HepG2 (cell line): ENCODE data around the gene IGSF21. TPM values are rescaled to one million over a fixed set of nuclear protein-coding genes. Genes with fewer than 3 reads are reported as not detected.

ENCODE experiments used
- ATAC-seq: fragments of 200-7000 bp; cut with Tn5 transposase; 3 replicates; pipeline ENCODE4 v1.9.1; 2020; ENCODE audit warnings: mild to moderate bottlenecking, moderate library complexity
- BruUV-seq: library from RNA; stranded (reverse); fragments of 400-500 nt; replicated peaks from 2 replicates; lab custom pipeline; 2021; lab: Mats Ljungman, UMichigan
- CTCF ChIA-PET: fragments of 300-600 bp; formaldehyde crosslinking; extraction: SDS; loops from one replicate; lab custom pipeline; 2021; ENCODE audit warnings: low total read pairs, inconsistent platforms, low intra/inter-chr PET ratio; lab: Yijun Ruan, JAX
- POLR2A ChIA-PET: fragments of 350-600 bp; sonication (Branson Sonifier 250); formaldehyde crosslinking; loops from one replicate; lab custom pipeline; 2020; ENCODE audit warnings: antibody characterized with exemption, inconsistent platforms; lab: Yijun Ruan, JAX
- DNase-seq: peaks from one replicate; pipeline ENCODE4 v3.0.0-alpha.2; 2015; ENCODE audit warnings: low spot score
- FAIRE-seq: peaks from 3 replicates; lab custom pipeline; 2011; peaks lifted over from hg19 to GRCh38; lab: Jason Lieb, UNC
- H2AFZ ChIP-seq: one replicate; pipeline ENCODE4 v1.6.1; 2011; ENCODE audit warnings: low read length, inconsistent platforms
- H3K27ac ChIP-seq: fragments of 300-600 bp; 3 replicates; pipeline ENCODE4 v1.8.0; 2011; ENCODE audit warnings: mixed run types, mild to moderate bottlenecking, mixed read lengths, low read length, inconsistent platforms; ENCODE audit not compliant: insufficient read depth; ENCODE audit errors: extremely low read length
- H3K27me3 ChIP-seq, 2 experiments: fragments of 200-600 bp in 1 of 2; 2 replicates in 1 of 2; 3 replicates in 1 of 2; pipeline versions ENCODE4 v1.6.0 to v1.8.0; 2011; ENCODE audit warnings: low read length in 2 of 2, mild to moderate bottlenecking in 2 of 2, moderate library complexity in 2 of 2, inconsistent platforms in 1 of 2; ENCODE audit not compliant: insufficient read depth in 2 of 2, control insufficient read depth in 1 of 2
- H3K36me3 ChIP-seq, 2 experiments: fragments of 200-600 bp in 1 of 2; replicated peaks in 1 of 2; 2 replicates in 1 of 2; 3 replicates in 1 of 2; pipeline versions ENCODE4 v1.5.1 to v1.8.0; 2011; ENCODE audit warnings: low read length in 2 of 2, inconsistent platforms in 1 of 2; ENCODE audit not compliant: insufficient read depth in 2 of 2, control insufficient read depth in 1 of 2
- H3K4me1 ChIP-seq: 2 replicates; pipeline ENCODE4 v1.5.1; 2012; ENCODE audit warnings: low read length, inconsistent platforms; ENCODE audit not compliant: insufficient read depth
- H3K4me2 ChIP-seq: 2 replicates; pipeline ENCODE4 v1.6.0; 2011; ENCODE audit warnings: low read depth, low read length, inconsistent platforms
- H3K4me3 ChIP-seq, 3 experiments: fragments of 200-600 bp in 1 of 3; sonication (generic), shearing (Covaris generic) in 1 of 3; replicated peaks in 1 of 3; 2 replicates each; pipeline ENCODE4 v1.5.1; 2011 to 2016; ENCODE audit warnings: low read length in 3 of 3, inconsistent platforms in 2 of 3, low read depth in 2 of 3, mild to moderate bottlenecking in 2 of 3, control low read depth in 1 of 3, mixed read lengths in 1 of 3; ENCODE audit not compliant: insufficient read depth in 1 of 3
- H3K79me2 ChIP-seq: one replicate; pipeline ENCODE4 v1.6.1; 2011; ENCODE audit warnings: low read length, inconsistent platforms; ENCODE audit not compliant: insufficient read depth
- H3K9ac ChIP-seq: 2 replicates; pipeline ENCODE4 v1.6.0; 2011; ENCODE audit warnings: mild to moderate bottlenecking, low read depth, low read length, inconsistent platforms; ENCODE audit not compliant: insufficient read depth
- H3K9me3 ChIP-seq: 2 replicates; pipeline ENCODE4 v1.5.1; 2012; ENCODE audit warnings: mild to moderate bottlenecking, low read length
- H4K20me1 ChIP-seq: 2 replicates; pipeline ENCODE4 v1.6.0; 2011; ENCODE audit warnings: inconsistent platforms, mild to moderate bottlenecking, low read length, moderate library complexity; ENCODE audit not compliant: insufficient read depth
- DPF2 ChIP-seq: sonication (generic); formaldehyde crosslinking; IDR thresholded peaks from 2 replicates; pipeline ENCODE4 v1.4.0; 2020; ENCODE audit warnings: mild to moderate bottlenecking, low read depth, missing genetic modification reagents, borderline replicate concordance
- ERF ChIP-seq: IDR thresholded peaks from 2 replicates; pipeline ENCODE4 v1.6.1; 2018; ENCODE audit warnings: missing biosample characterization, missing genetic modification reagents
- GATA4 ChIP-seq: sonication (generic); IDR thresholded peaks from 2 replicates; pipeline ENCODE4 v1.6.1; 2016; ENCODE audit warnings: antibody characterized with exemption, low read depth, borderline replicate concordance
- KLF6 ChIP-seq: IDR thresholded peaks from 2 replicates; pipeline ENCODE4 v1.8.0; 2016; ENCODE audit warnings: missing biosample characterization, missing genetic modification reagents
- NRL ChIP-seq: sonication (generic); formaldehyde crosslinking; IDR thresholded peaks from 2 replicates; pipeline ENCODE4 v1.5.0; 2020; ENCODE audit warnings: missing genetic modification reagents, mild to moderate bottlenecking, moderate library complexity, borderline replicate concordance
- RARG ChIP-seq: sonication (generic); formaldehyde crosslinking; IDR thresholded peaks from 2 replicates; pipeline ENCODE4 v1.4.0; 2020; ENCODE audit warnings: low read depth, mild to moderate bottlenecking, missing genetic modification reagents
- ZBTB39 ChIP-seq: sonication (generic); formaldehyde crosslinking; IDR thresholded peaks from 2 replicates; pipeline ENCODE4 v1.5.0; 2020; ENCODE audit warnings: missing genetic modification reagents
- ZNF772 ChIP-seq: sonication (generic); formaldehyde crosslinking; IDR thresholded peaks from 2 replicates; pipeline ENCODE4 v1.5.0; 2020; ENCODE audit warnings: mild to moderate bottlenecking, missing genetic modification reagents
- ZXDC ChIP-seq: sonication (generic); formaldehyde crosslinking; IDR thresholded peaks from 2 replicates; pipeline ENCODE4 v1.5.0; 2020; ENCODE audit warnings: mild to moderate bottlenecking, missing genetic modification reagents
- WGBS: methylation state at CpG from one replicate; pipeline ENCODE4 v1.1.6; 2017; ENCODE audit warnings: low lambda C conversion rate; 5-methylcytosine and 5-hydroxymethylcytosine counted together
- in situ Hi-C: cut with HindIII; loops from 2 replicates; pipeline ENCODE4 v1.10.0; 2017; ENCODE audit warnings: low pct_unique_long_range_greater_than_20kb; ENCODE audit not compliant: extremely low pct_ligation_motif_present
- intact Hi-C: fragments of 100-400 bp; cut with micrococcal nuclease; formaldehyde crosslinking; loops from one replicate; pipeline ENCODE4 v1.10.0; 2022; ENCODE audit not compliant: unreplicated experiment
- polyA plus RNA-seq, 8 experiments: library from polyadenylated mRNA; depleted of rRNA in 3 of 8; stranded (reverse) in 7 of 8; unstranded in 1 of 8; fragments of >200 nt; fragmentation: Illumina TruSeq in 4 of 8; extraction: Trizol in 4 of 8; gene quantifications; 2 replicates each; pipeline versions ENCODE4 v1.2.1 to v1.2.3, GENCODE V29; 2011 to 2016; ENCODE audit warnings: low read depth in 4 of 8, missing spikeins in 1 of 8, mixed read lengths in 1 of 8; ENCODE audit not compliant: insufficient read depth in 1 of 8
- total RNA-seq, 5 experiments: library from RNA; depleted of rRNA; stranded (reverse); fragments of >200 nt; fragmentation: Illumina TruSeq; extraction: Trizol; gene quantifications; 2 replicates each; pipeline ENCODE4 v1.2.3, GENCODE V29; 2016; ENCODE audit warnings: low read depth in 1 of 5

Gene IGSF21
- total and polyA plus RNA-seq, 2 of the 13 experiments (the other 11 are each of a cell fraction or from before 2014, with no cell fraction given) = not detected

- no peaks in the 10 kb centered on the region for H3K9me3 ChIP-seq
- DNase-seq (no peak), FAIRE-seq (no peak), ATAC-seq (no peak)
- 44% methylated on average over 3 of the region's 4 CpGs for WGBS
- H3K27ac ChIP-seq = no peak overlapping the region
- peaks cover 6 to 32% of the 10 kb centered on the region in 2 experiments; a peak in 3 of 5 replicates for H3K27me3 ChIP-seq
- TF ChIP-seq ZNF772 (no peak), NRL (CRISPR knock-in tag) (no peak)
- intact Hi-C loops = no loop called here
- H3K79me2 ChIP-seq = no peaks in the 10 kb centered on the region
- H3K4me3 ChIP-seq = no peak overlapping the region
- H3K36me3 ChIP-seq = no peaks in the 10 kb centered on the region
- H2AFZ ChIP-seq = no peak overlapping the region
- ChIA-PET POLR2A (no interaction called here), CTCF (no interaction called here)
- no TSS peak for BruUV-seq
- no peak overlapping the region for H3K4me2 ChIP-seq
- H3K4me1 ChIP-seq = no peaks in the 10 kb centered on the region
- H4K20me1 ChIP-seq = 0 out of 2 replicates have a peak, but pooled peaks cover 3% of the 10 kb centered on the region
- H3K9ac ChIP-seq = no peak overlapping the region
- in situ Hi-C loops = no loop called here
Observed at GRCh38 chr1:18105196-18105595, 2.4 kb upstream of the IGSF21 start.

GRCh38 chr1:18108299-18109057, 880 bp downstream of the IGSF21 start:
- DNase-seq = no peak
- 0 out of 2 replicates have a peak, but pooled peaks cover 3% of the 10 kb centered on the region for H4K20me1 ChIP-seq
- H3K36me3 ChIP-seq = no peaks in the 10 kb centered on the region
- FAIRE-seq = no peak
- peaks cover 6 to 39% of the 10 kb centered on the region in 2 experiments; a peak in 3 of 5 replicates for H3K27me3 ChIP-seq
- H3K4me3 ChIP-seq = no peak overlapping the region
- no peak overlapping the region for H3K9ac ChIP-seq
- H3K27ac ChIP-seq = no peak overlapping the region
- H2AFZ ChIP-seq = no peak overlapping the region
- no peaks in the 10 kb centered on the region for H3K79me2 ChIP-seq
- H3K9me3 ChIP-seq = no peaks in the 10 kb centered on the region
- ChIA-PET CTCF (no interaction called here), POLR2A (no interaction called here)
- H3K4me1 ChIP-seq = no peaks in the 10 kb centered on the region
- ATAC-seq = no peak
- intact Hi-C loops = no loop called here
- no TSS peak for BruUV-seq
- no peak overlapping the region for H3K4me2 ChIP-seq
- WGBS = 18% methylated on average over 20 of the region's 26 CpGs
- in situ Hi-C loops = no loop called here
- TF ChIP-seq DPF2 (no peak), ERF (CRISPR knock-in tag) (no peak), ZBTB39 (no peak), RARG (CRISPR knock-in tag) (no peak), GATA4 (no peak), KLF6 (CRISPR knock-in tag) (no peak), ZXDC (CRISPR knock-in tag) (no peak)
